ENCODE data around the gene MYPN.
A peak's percentile ranks its signal among the peaks of the same experiment; 100 is the strongest.

MYPN gene

DNA sequence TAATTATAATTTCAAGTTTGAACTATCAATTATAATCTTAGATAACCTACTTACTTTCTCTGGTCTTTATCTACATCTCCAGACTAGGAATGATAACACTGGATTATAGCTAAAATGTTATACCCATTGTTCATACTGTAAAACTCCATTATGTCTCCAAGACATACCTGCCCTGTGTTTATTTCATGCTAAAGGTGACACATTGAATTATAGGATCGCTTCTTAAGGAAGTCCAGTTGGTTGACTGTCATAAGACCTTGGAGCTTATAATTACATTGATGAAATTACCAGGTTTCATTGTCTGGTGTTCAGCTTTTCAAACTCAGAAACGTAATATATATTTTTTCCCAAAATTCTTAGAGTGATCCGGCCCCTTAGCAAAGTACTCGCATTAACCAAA lies 18.7 kb upstream of the MYPN start:
- DNase-seq, result no peak

DNA sequence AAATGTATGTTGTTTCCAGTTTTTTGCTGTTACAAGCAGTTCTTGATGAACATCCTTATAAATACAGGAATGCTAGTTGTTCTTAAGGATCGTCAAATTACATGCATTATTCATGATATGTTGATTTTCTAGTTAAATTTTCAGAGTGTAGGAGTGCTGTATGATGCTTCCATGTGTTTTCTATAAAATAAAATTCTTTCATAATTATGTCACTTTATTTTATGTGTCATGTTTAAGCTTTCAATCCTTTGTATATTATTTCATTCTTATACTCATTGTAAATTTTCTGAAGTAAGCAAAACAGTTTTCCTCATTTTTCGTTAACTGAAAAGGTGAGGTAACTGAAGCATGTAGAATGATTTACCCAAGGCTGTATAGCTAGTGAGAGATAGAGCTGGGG lies 16.8 kb upstream of the MYPN start:
- DNase-seq, result no peak

DNA sequence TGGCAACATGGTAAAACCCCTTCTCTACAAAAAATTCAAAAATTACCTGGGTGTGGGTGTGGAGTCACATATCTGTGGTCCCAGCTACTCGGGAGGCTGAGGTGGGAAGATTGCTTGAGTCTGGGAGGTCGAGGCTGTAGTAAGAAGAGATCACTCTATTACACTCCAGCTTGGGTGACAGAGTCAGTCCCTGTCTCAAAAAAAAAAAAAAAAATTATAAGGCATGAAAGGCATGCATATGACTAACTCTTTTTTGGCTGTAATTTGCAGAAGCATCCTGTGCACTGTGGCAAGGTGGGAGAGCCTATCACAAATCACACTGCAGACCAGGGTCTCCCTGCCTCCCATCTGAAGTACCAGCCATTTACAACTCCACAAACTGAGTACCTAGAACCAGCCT lies 14.1 kb upstream of the MYPN start:
- no peak for DNase-seq

DNA sequence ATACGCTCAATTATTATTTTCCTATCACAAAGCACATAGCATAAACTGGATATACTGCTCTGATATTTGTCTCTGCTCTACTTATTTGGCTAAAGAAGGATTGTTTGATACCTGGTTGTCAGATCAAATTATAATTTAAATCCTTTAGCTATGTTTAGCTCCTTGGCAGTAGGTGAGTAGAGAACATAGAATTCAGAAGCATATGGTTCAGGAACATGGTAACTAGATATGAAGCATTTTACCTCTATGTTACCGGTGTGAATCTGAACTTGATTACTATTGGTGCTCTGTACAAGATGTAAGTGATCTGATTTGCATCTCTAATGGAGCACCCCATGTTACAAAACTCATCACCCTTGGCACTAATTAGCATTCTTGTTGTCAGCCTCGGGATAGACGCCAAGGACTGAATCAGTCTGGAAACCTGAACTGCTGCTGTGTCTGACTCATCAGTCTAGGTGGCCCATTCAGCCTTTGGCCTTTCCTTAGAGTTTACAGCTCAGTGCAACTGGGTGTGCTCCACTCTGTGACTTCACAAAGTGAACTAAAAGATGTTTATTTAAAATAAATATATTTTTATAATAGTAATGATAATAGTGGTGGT lies 12.3 kb upstream of the MYPN start:
- DNase-seq, result no peak

DNA sequence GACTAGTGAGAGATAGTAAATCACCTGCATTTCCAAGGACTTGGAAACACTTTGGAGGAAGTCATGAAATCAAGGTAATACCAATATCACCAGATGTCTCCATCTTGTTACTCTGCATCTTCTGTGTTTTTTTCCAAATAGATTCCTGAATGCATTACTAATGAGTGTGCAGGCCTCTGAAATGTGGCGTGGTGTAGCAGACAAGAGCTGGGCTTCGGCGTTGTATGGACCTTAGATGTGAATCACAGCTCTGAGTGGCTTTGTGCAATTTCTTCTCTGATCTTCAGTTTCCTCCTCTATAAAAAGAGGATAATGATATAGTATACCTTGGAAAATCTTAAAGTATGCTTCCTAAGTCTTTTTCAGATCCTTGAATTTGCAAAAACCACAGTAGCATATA lies 9.6 kb upstream of the MYPN start:
- no peak for DNase-seq

DNA sequence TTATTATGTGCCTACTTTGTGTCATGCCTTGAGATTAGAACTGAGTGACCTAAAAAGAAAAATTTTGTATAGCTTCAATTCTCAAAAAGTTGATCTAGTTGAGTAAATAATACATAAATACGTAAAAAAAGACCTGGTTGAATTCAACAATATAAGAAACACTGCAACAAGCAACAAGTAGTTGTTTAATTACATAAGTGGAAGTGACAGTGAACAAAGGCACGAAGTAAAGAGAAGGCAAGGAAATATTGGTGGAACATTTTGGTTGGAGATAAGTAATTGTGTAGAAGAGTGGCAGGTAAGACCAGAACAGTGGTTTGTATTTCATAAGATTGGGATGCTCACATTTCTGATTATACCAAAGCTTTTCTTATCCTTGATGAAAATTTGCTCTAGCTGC lies 8.2 kb upstream of the MYPN start:
- no peak for DNase-seq

DNA sequence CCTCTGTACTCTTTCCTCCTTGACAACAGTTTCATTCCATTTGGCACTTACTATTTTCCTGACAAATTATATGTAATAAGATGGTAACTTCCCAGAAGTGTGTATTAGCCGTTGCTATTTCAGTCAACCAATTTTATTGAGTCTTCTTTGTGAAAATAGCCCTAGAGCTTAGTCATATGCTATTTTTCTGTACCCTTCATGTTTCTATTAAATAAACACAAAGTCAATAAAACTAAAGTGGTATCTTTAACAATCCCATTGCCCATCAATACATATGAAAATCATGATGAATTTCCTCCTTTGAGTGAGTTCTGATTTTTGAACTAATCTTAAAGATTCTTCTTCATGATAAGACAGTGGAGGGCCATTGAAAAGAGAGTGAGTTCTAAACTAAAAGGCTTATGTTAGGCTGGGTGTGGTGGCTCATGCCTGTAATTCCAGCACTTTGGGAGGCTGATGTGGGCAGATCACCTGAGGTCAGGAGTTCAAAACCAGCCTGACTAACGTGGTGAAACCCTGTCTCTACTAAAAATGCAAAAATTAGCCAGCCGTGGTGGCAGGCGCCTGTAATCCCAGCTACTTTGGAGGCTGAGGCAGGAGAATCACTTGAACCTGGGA lies 5.9 kb upstream of the MYPN start:
- no peak for DNase-seq

DNA sequence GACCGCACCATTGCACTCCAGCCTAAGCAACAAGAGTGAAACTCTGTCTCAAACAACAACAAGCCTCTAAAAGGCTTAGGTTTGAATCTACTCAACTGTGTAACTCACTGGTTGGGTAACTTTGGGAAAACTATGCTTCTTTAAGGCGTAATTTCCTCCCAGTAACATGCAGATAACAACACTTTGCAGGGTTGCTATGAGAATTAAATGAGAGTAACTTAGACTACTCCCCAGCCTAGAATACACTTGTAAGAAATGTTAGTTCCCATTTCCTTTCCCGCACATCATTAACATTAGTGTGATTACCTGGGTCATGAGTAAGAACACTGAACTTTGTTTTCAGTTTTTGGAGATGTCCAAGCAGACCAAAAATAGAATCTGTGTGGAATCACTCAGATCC lies 5.4 kb upstream of the MYPN start:
- no peak for DNase-seq

DNA sequence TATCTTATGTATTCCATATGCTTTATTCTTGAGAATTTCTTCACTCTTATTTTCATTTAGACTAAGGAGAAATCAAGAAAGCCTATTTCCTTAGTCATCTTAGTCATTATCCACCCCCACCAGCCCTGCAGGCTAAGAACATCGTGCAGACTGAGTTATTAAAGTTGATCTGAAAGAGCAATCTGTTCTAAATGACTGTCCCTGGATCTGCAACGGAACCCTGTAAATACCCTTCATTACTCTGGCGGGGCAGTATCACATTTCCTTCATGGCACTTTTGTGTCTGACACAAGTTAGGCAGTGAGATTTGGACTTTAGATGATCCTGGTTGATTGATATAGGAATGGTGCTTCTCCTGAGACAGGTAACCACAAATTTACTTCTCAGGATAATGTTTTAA lies 3.5 kb upstream of the MYPN start:
- peak; percentile 14 for DNase-seq

DNA sequence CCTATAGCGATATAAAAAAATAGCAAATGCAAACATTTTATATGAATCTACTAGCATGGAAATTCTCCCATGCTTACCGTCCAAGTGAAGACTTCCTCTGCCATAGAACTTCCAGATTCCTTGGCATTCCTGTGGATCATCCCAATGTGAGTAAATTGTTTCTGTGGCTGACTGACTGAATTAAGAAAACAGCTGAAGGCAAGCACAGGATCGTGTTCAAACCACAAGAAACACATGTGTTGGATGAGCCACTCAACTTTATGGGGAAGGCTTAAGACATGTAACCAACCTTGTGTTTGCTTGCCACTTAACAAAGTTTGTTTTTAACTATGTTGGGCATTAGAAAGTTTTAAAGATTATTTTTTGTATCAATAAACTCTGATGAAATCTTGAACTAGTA lies 2.6 kb upstream of the MYPN start:
- DNase-seq, result no peak

DNA sequence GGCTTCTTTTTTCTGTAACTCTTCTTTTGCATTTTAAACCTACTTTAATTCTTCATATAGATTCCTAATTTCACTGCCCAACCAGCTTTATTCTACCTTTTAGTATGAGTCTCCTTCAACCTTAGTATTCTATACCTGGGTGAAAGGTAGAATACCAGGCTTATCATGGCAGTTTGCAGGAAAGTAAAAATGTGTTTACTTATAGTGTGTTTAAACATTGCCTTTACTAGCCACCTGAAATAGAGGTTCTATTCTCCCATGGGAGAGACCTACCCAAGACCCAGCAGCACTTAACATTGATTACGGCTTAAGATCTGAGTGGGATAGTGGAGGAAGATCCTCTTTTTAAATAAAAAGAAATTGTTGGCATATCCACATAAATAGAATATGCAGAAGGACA lies 1.6 kb upstream of the MYPN start:
- no peak for DNase-seq

DNA sequence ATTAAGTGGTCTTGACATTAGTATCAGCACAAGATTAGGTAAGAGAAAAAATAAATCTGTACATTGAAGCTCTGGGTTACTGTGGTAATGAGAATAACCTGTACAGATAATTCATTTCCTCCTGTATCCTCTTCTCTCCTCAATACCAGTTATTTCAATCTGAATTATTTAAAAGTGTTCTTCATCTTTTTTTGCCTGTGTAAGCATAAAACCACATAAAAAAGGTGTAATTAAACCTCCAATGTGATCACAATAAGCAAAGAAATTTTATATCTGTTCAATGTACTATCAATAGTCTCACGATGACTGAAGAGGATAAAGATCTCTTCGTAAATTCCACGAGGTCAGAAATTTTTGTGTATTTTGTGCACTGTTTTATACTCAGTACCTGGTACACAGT lies 1.2 kb upstream of the MYPN start:
- no peak for DNase-seq

DNA sequence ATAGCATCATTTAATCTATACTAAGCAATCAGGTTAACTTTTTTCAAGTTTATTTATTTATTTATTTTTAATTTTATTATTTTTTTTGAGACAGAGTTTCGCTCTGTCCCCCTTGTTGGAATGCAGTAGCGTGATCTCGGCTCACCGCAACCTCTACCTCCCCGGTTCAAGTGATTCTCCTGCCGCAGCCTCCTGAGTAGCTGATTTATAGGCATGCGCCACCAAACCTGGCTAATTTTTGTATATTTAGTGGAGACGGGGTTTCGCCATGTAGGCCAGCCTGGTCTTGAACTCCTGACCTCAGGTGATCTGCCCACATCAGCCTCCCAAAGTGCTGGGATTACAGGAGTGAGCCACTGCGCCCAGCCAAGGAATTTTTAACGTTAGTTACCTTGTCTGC lies 635 bp upstream of the MYPN start:
- DNase-seq, result no peak

DNA sequence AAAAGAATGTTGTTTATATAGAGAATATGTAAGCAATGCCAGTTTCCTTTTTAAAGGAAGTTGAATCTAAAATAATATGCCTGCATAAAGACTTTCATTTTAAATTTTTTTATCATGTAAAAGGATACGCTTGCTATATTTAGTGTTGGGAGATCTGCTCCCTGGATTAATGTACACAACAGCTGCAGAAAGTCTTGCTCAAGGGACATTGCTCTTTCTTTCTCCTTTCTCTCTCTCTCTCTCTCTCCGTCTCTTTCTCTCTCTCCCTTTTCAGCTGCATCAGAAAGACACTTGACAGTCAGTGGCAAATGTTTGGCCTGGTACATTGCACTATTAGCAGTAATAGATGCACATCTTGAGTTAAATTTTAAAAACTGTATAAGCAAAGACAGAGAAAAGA lies 739 bp downstream of the MYPN start:
- DNase-seq, result no peak

DNA sequence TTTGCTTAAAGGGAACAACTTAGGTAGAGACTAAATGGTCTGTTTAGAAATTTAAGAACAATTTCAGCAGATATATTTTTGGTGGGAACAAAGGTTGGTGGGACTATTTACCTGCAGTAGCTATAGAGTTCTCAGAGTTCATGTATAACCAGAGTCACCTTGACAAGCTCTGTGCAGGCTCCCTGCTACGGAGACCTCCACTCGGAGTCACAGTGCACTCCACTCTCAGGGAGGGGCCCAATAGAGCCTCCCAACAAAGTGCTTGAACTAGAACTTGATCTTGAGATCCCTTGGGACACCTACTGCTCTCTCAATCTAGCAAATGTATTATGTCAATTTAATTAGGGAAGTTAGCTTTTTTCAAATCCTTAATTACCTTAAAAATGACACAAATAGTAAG lies 2.3 kb downstream of the MYPN start:
- no peak for DNase-seq

DNA sequence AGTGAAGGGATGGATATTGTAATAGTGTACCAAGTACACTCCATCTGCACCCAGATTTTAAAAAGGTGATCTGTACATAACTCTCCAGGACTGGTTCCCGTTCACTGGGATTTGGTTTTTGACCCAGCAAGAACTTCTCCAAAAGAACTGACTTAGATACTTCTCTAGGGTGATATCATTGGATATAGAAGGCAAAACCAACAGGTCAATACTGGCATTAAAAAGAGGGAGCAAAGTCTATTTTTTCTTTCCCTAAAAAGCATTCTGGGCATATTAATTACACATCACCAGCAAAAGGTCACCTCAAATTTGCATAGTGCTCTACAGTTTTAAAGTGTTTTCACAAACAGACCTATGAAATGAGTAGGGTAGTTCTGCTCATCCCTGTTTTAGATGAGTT lies 3.5 kb downstream of the MYPN start:
- DNase-seq, result no peak

DNA sequence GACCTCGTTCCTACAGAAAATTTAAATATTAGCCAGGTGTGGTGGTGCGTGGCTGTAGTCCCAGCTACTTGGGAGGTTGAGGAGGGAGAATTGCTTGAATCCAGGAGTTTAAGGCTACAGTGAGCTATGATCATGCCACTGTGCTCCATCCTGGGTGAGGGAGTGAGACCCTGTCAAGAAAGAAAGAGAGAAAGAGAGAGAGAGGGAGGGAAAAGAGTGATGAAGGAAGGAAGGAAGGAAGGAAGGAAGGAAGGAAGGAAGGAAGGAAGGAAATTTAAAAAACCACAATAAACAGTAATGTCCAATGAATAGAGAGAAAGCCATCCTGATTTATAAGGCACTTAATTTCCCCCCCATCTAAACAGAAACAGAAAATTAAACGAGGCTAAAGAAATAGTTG lies 9.4 kb downstream of the MYPN start:
- DNase-seq, result no peak

DNA sequence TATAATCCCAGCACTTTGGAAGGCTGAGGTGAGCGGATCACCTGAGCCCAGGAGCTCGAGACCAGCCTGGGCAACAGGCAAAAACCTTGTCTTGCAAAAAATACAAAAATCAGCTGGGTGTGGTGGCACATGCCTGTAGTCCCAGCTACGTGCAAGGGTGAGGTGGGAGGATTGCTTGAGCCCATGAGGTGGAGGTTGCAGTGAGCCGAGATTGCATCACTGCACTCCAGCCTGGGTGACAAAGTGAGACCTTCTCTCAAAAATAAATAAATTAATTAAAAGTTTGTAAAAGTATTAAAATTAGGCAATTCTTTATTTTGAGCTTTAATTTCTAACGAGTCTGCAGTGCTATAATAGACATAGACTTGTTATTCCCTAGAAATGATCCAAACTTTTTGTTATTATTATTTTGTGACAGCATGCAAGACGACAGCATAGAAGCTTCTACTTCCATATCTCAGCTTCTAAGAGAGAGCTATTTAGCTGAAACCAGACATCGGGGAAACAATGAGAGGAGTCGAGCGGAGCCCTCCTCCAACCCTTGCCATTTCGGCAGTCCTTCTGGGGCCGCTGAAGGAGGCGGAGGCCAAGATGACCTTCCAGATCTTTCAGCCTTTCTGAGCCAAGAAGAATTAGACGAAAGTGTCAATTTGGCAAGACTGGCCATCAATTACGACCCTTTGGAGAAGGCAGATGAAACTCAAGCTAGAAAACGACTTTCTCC lies 11.9 kb downstream of the MYPN start:
- no peak for DNase-seq

DNA sequence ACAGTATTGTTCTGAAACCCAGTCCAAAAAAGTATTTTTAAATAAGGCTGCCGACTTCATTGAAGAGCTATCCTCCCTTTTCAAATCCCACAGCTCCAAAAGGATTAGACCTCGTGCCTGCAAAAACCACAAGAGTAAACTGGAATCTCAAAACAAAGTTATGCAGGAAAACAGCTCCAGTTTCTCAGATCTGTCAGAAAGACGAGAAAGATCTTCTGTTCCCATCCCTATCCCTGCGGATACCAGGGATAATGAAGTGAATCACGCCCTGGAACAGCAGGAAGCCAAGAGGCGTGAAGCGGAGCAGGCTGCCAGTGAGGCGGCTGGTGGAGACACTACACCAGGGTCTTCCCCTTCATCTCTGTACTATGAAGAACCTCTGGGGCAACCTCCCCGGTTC lies 12.6 kb downstream of the MYPN start:
- no peak for DNase-seq

DNA sequence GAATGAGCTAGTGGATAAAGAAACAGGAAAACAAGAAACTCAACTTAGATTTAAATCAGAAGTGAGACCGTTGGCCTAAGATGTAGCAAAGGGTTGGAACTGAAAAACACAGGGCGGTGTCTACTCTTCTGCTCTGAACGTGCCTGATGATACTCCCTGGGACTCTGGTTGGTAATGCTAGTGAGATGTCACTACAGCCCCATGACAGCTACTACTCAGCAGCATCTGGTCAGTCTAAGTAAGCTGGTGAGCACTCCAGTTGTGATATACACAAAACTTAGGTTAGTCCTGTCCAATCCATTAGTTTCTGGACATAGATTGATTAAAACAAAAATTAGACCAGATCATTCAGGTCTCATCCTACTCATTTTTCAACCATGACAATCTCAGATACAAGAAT lies 15.4 kb downstream of the MYPN start:
- DNase-seq, result no peak

DNA sequence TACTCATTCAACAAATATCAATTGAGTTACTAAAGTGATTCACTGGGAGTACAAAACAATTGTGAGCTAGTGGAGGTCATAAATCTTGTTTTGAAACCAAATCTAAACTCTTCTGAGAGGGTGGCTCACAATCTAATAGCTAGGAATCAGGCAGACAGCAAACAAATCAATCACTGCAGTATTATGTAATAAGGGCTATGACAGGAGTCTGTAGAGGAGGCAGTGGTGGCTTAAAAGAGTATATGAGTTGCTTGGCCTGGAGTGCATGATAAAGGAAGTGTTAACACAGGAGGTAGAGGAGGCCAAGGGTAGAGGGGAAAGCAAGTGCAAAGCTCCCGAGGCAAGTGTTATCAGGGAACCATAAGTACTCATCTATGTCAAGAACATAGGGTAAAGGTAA lies 16.5 kb downstream of the MYPN start:
- no peak for DNase-seq

DNA sequence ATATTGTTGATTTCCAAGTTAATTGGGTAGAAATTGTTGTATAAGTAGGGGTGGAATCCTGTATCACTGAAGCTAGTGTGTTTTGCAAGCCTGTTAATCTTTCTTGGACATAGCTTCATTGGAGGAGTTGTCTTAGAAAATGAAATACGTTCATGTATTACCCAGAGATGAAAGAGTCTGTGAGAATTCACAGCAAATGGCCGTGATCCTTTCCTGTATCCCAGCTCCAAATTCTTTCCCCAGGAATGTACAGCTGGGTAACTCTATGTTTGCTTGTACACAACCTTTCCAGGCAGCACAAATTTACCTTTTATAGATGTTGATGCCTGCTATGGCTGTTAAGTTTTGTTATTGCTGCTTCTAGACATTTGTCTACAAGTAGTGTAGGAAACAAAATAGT lies 18.7 kb downstream of the MYPN start:
- DNase-seq, result no peak

DNA sequence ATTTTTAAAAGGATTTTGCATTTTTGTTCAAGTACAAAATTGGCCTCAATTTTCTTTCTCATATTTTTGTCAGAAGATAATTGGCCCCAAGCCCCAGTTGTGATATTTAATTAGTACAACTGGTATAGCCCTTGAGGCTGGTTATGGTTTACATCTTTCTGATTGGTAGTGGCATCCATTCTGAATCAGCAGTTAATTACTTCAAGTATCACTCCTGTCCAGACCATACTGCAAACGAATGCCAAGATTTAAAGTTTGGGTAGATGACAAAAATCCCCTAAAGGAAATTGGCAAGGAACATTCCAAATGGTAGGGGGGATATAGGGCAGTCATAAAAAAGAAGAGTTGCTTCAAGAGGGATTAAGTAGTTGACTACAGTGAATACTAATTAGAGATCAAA lies 23.1 kb downstream of the MYPN start:
- no peak for DNase-seq

DNA sequence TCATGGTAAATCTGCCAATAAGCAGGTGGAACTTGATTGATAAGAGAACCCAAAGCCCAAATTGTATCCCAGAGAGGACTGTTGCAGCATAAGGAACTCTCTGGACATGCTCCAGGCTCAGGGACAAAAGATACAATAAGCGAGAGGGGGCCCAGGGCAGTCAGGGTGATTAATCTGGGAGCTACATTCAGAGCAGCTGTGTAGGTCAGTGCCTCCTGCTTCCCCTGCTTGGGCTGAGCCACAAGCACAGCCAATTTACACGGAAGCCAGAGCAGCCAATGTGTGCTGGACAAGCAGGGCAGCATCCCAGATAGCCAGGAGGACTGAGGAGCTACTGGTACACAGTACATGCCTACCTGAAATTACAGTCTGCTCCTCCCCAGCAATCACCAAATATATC lies 24.2 kb downstream of the MYPN start:
- DNase-seq, result no peak

DNA sequence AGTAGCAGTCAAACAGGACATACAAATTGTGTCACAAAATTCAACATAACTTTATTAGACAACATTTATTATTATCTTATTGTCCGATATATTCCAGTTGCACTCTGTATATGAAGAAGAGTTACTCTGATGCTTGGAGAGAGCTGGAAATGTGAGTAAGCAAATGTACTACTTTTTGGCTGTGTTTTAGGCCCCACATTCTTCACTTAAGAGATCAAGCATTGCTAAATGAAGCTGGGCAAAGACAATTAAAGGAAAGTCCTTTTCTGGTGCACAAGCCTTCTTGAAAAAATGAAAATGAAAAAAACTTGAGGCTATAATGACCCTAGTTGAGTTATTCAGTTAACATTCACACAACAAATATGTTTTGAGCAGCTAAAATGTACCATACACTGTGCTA lies 26.1 kb downstream of the MYPN start:
- no peak for DNase-seq

All from activated CD4-positive, alpha-beta T cell treated with anti-CD3 and anti-CD28 coated beads, Interleukin-2, Interleukin-6, amounts not matched to agents 100 ng/mL and 50 ng/mL, durations not matched to agents 16 hours and 8 hours (primary cell).